Sciatic nerve (tissue), 2 donors: ENCODE measurements around the gene DMRT3. TPM values are rescaled to one million over a fixed set of nuclear protein-coding genes. Genes with fewer than 3 reads are reported as not detected.

ENCODE experiments used
- ATAC-seq: fragments of 200-7000 bp; cut with Tn5 transposase; one replicate; pipeline ENCODE4 v1.9.1; 2020; ENCODE audit warnings: mild to moderate bottlenecking, moderate library complexity
- DNase-seq: peaks from one replicate; pipeline ENCODE4 v3.0.0-alpha.2; 2020; ENCODE audit warnings: low spot score
- intact Hi-C: fragments of 100-400 bp; cut with DNase I; formaldehyde crosslinking; loops from one replicate; pipeline ENCODE4 v1.14.2; 2022
- total RNA-seq: library from RNA; stranded (reverse); fragmentation: NEBNext Ultra II Directional; extraction: Animal tissue kit (Norgen Biotek cat#: 25700); gene quantifications from one replicate; pipeline ENCODE4 v1.2.1, GENCODE V29; 2021
- donor health status: DM: no; HTN: no; CAD: no.
- donor health status: DM: no; HTN: no; CAD: no.

DMRT3 gene
- total RNA-seq, result 0.40 TPM

- ATAC-seq (no peak), DNase-seq (no peak)
- intact Hi-C loops, result no loop called here
Measured at GRCh38 chr9:976258-976942, at the start of gene DMRT3. Gene DMRT3 (plus strand): TSS chr9:976655. CDS start chr9:977002, 347 bp downstream.

GRCh38 chr9:926976-927375 is 49.5 kb upstream of the DMRT3 start:
- DNase-seq (no peak), ATAC-seq (no peak)
- intact Hi-C loops, result no loop called here

GRCh38 chr9:928363-929042 is 48.0 kb upstream of the DMRT3 start:
- intact Hi-C loops, result no loop called here
- ATAC-seq (no peak), DNase-seq (no peak)

GRCh38 chr9:929719-930118 is 46.7 kb upstream of the DMRT3 start:
- no peak for ATAC-seq
- intact Hi-C loops, result no loop called here
- no peak for DNase-seq

- ATAC-seq, result no peak
- intact Hi-C loops, result no loop called here
Measured at GRCh38 chr9:933356-933755, 43.1 kb upstream of the DMRT3 start.

GRCh38 chr9:935348-935965 is 41.0 kb upstream of the DMRT3 start:
- DNase-seq, result no peak
- intact Hi-C loops, result no loop called here
- no peak for ATAC-seq

More at GRCh38 chr9:933356-933755, 43.1 kb upstream of the DMRT3 start:
- no peak for DNase-seq

- intact Hi-C loops, result no loop called here
- DNase-seq (no peak), ATAC-seq (no peak)
Measured at GRCh38 chr9:942805-943580, 33.5 kb upstream of the DMRT3 start.

- ATAC-seq (no peak), DNase-seq (no peak)
Measured at GRCh38 chr9:947985-948384, 28.5 kb upstream of the DMRT3 start.

GRCh38 chr9:948497-948896 is 28.0 kb upstream of the DMRT3 start:
- ATAC-seq (no peak), DNase-seq (no peak)
- intact Hi-C loops, result no loop called here

More at GRCh38 chr9:947985-948384, 28.5 kb upstream of the DMRT3 start:
- intact Hi-C loops, result no loop called here

GRCh38 chr9:950139-950538 is 26.3 kb upstream of the DMRT3 start:
- DNase-seq (no peak), ATAC-seq (no peak)
- intact Hi-C loops, result loop anchor here (10.0 kb wide), 1 partner anchor 1015 kb away; no protein-coding TSS in a partner anchor

GRCh38 chr9:952546-952945 is 23.9 kb upstream of the DMRT3 start:
- no peak for ATAC-seq
- no peak for DNase-seq
- intact Hi-C loops, result loop anchor here (10.0 kb wide), 1 partner anchor 1012 kb away; no protein-coding TSS in a partner anchor

- no peak for DNase-seq
- no peak for ATAC-seq
- intact Hi-C loops, result loop anchor here (10.0 kb wide), 1 partner anchor 1006 kb away; no protein-coding TSS in a partner anchor
Measured at GRCh38 chr9:959105-959504, 17.4 kb upstream of the DMRT3 start.

- intact Hi-C loops, result loop anchor here (10.0 kb wide), 1 partner anchor 1005 kb away; no protein-coding TSS in a partner anchor
- DNase-seq, result no peak
- no peak for ATAC-seq
Measured at GRCh38 chr9:959914-960313, 16.5 kb upstream of the DMRT3 start.

GRCh38 chr9:962023-962422 is 14.4 kb upstream of the DMRT3 start:
- no peak for DNase-seq
- no peak for ATAC-seq
- intact Hi-C loops, result no loop called here

GRCh38 chr9:965497-965896 is 11.0 kb upstream of the DMRT3 start:
- DNase-seq, result no peak
- intact Hi-C loops, result no loop called here

GRCh38 chr9:966870-967269 is 9.6 kb upstream of the DMRT3 start:
- ATAC-seq, result no peak
- intact Hi-C loops, result no loop called here
- no peak for DNase-seq

More at GRCh38 chr9:965497-965896, 11.0 kb upstream of the DMRT3 start:
- no peak for ATAC-seq

GRCh38 chr9:967436-967835 is 9.0 kb upstream of the DMRT3 start:
- ATAC-seq, result no peak
- intact Hi-C loops, result no loop called here
- DNase-seq, result no peak

GRCh38 chr9:967903-968641 is 8.4 kb upstream of the DMRT3 start:
- intact Hi-C loops, result no loop called here
- ATAC-seq, result no peak
- DNase-seq, result no peak
